ENCODE results near the gene LMAN1L.

LMAN1L gene

GRCh38 chr15:74855857-74856256 is 43.2 kb downstream of the LMAN1L start:
- no peak overlapping the region for H3K9ac ChIP-seq (ENCODE audit: insufficient read length, low read depth)

GRCh38 chr15:74856537-74856936 is 43.9 kb downstream of the LMAN1L start:
- TF ChIP-seq ZNF274 (IDR thresholded peaks at IDR 0.05; ENCODE audit: low read depth, low read length) = no peak
- no peak for TF ChIP-seq SUZ12 (IDR thresholded peaks at IDR 0.05; ENCODE audit: extremely low read depth, insufficient read depth, insufficient read length)
- no peak for TF ChIP-seq YY1 (IDR thresholded peaks at IDR 0.05; ENCODE audit: insufficient read depth, insufficient read length)
- DNase-seq (ENCODE audit: low read depth, low spot score) = no peak
- H3K27me3 ChIP-seq (ENCODE audit: insufficient read depth, insufficient read length) = no peaks in the 10 kb centered on the region
- H3K36me3 ChIP-seq (ENCODE audit: insufficient read depth, insufficient read length, low read length) = peaks cover 40% of the 10 kb centered on the region
- no peak overlapping the region for H3K9ac ChIP-seq (ENCODE audit: insufficient read length, low read depth)
- H3K4me1 ChIP-seq (ENCODE audit: insufficient read depth, insufficient read length) = peaks cover 9% of the 10 kb centered on the region
- no peaks in the 10 kb centered on the region for H3K9me3 ChIP-seq (ENCODE audit: insufficient read depth, low read length)
- no peak overlapping the region for H3K4me3 ChIP-seq (ENCODE audit: insufficient read length, low read depth)

More at GRCh38 chr15:74855857-74856256, 43.2 kb downstream of the LMAN1L start:
- no peak overlapping the region for H3K4me3 ChIP-seq (ENCODE audit: insufficient read length, low read depth)
- H3K9me3 ChIP-seq (ENCODE audit: insufficient read depth, low read length) = no peaks in the 10 kb centered on the region
- H3K27me3 ChIP-seq (ENCODE audit: insufficient read depth, insufficient read length) = no peaks in the 10 kb centered on the region
- no peak for TF ChIP-seq ZNF274 (IDR thresholded peaks at IDR 0.05; ENCODE audit: low read depth, low read length)
- no peak for TF ChIP-seq SUZ12 (IDR thresholded peaks at IDR 0.05; ENCODE audit: extremely low read depth, insufficient read depth, insufficient read length)
- no peak for TF ChIP-seq YY1 (IDR thresholded peaks at IDR 0.05; ENCODE audit: insufficient read depth, insufficient read length)
- peaks cover 9% of the 10 kb centered on the region for H3K4me1 ChIP-seq (ENCODE audit: insufficient read depth, insufficient read length)
- DNase-seq (ENCODE audit: low read depth, low spot score) = no peak
- peaks cover 47% of the 10 kb centered on the region for H3K36me3 ChIP-seq (ENCODE audit: insufficient read depth, insufficient read length, low read length)

- TF ChIP-seq YY1 (IDR thresholded peaks at IDR 0.05; ENCODE audit: insufficient read depth, insufficient read length) (no peak), SUZ12 (IDR thresholded peaks at IDR 0.05; ENCODE audit: extremely low read depth, insufficient read depth, insufficient read length) (no peak), ZNF274 (IDR thresholded peaks at IDR 0.05; ENCODE audit: low read depth, low read length) (no peak)
- Histone ChIP-seq H3K4me3 (ENCODE audit: insufficient read length, low read depth) (no peak overlapping the region), H3K9ac (ENCODE audit: insufficient read length, low read depth) (no peak overlapping the region), H3K9me3 (ENCODE audit: insufficient read depth, low read length) (no peaks in the 10 kb centered on the region), H3K36me3 (ENCODE audit: insufficient read depth, insufficient read length, low read length) (peaks cover 34% of the 10 kb centered on the region), H3K4me1 (ENCODE audit: insufficient read depth, insufficient read length) (peaks cover 9% of the 10 kb centered on the region), H3K27me3 (ENCODE audit: insufficient read depth, insufficient read length) (no peaks in the 10 kb centered on the region)
- no peak for DNase-seq (ENCODE audit: low read depth, low spot score)
Observed at GRCh38 chr15:74857082-74857655, 44.5 kb downstream of the LMAN1L start.

GRCh38 chr15:74857671-74858368 is 45.2 kb downstream of the LMAN1L start:
- peaks cover 27% of the 10 kb centered on the region for H3K36me3 ChIP-seq (ENCODE audit: insufficient read depth, insufficient read length, low read length)
- no peak overlapping the region for H3K4me3 ChIP-seq (ENCODE audit: insufficient read length, low read depth)
- DNase-seq (ENCODE audit: low read depth, low spot score) = no peak
- no peaks in the 10 kb centered on the region for H3K27me3 ChIP-seq (ENCODE audit: insufficient read depth, insufficient read length)
- no peak overlapping the region for H3K9ac ChIP-seq (ENCODE audit: insufficient read length, low read depth)
- TF ChIP-seq ZNF274 (IDR thresholded peaks at IDR 0.05; ENCODE audit: low read depth, low read length) (no peak), YY1 (IDR thresholded peaks at IDR 0.05; ENCODE audit: insufficient read depth, insufficient read length) (no peak), SUZ12 (IDR thresholded peaks at IDR 0.05; ENCODE audit: extremely low read depth, insufficient read depth, insufficient read length) (no peak)
- H3K9me3 ChIP-seq (ENCODE audit: insufficient read depth, low read length) = no peaks in the 10 kb centered on the region
- H3K4me1 ChIP-seq (ENCODE audit: insufficient read depth, insufficient read length) = peaks cover 9% of the 10 kb centered on the region

- peaks cover 9% of the 10 kb centered on the region for H3K4me1 ChIP-seq (ENCODE audit: insufficient read depth, insufficient read length)
- no peak overlapping the region for H3K4me3 ChIP-seq (ENCODE audit: insufficient read length, low read depth)
- peaks cover 22% of the 10 kb centered on the region for H3K36me3 ChIP-seq (ENCODE audit: insufficient read depth, insufficient read length, low read length)
- no peak overlapping the region for H3K9ac ChIP-seq (ENCODE audit: insufficient read length, low read depth)
- DNase-seq (ENCODE audit: low read depth, low spot score) = no peak
- H3K9me3 ChIP-seq (ENCODE audit: insufficient read depth, low read length) = no peaks in the 10 kb centered on the region
- TF ChIP-seq YY1 (IDR thresholded peaks at IDR 0.05; ENCODE audit: insufficient read depth, insufficient read length) (no peak), SUZ12 (IDR thresholded peaks at IDR 0.05; ENCODE audit: extremely low read depth, insufficient read depth, insufficient read length) (no peak), ZNF274 (IDR thresholded peaks at IDR 0.05; ENCODE audit: low read depth, low read length) (no peak)
- H3K27me3 ChIP-seq (ENCODE audit: insufficient read depth, insufficient read length) = no peaks in the 10 kb centered on the region
Observed at GRCh38 chr15:74858369-74858740, 45.7 kb downstream of the LMAN1L start.

- H3K36me3 ChIP-seq (ENCODE audit: insufficient read depth, insufficient read length, low read length) = peaks cover 18% of the 10 kb centered on the region
- no peaks in the 10 kb centered on the region for H3K4me1 ChIP-seq (ENCODE audit: insufficient read depth, insufficient read length)
- peaks cover 12% of the 10 kb centered on the region for H3K9me3 ChIP-seq (ENCODE audit: insufficient read depth, low read length)
- H3K27me3 ChIP-seq (ENCODE audit: insufficient read depth, insufficient read length) = no peaks in the 10 kb centered on the region
- TF ChIP-seq YY1 (IDR thresholded peaks at IDR 0.05; ENCODE audit: insufficient read depth, insufficient read length) (no peak), ZNF274 (IDR thresholded peaks at IDR 0.05; ENCODE audit: low read depth, low read length) (no peak), SUZ12 (IDR thresholded peaks at IDR 0.05; ENCODE audit: extremely low read depth, insufficient read depth, insufficient read length) (no peak)
- DNase-seq (ENCODE audit: low read depth, low spot score) = no peak
- H3K9ac ChIP-seq (ENCODE audit: insufficient read length, low read depth) = no peak overlapping the region
- H3K4me3 ChIP-seq (ENCODE audit: insufficient read length, low read depth) = no peak overlapping the region
Observed at GRCh38 chr15:74863239-74864056, 50.8 kb downstream of the LMAN1L start.

- H3K9ac ChIP-seq (ENCODE audit: insufficient read length, low read depth) = no peak overlapping the region
- H3K27me3 ChIP-seq (ENCODE audit: insufficient read depth, insufficient read length) = no peaks in the 10 kb centered on the region
- no peaks in the 10 kb centered on the region for H3K4me1 ChIP-seq (ENCODE audit: insufficient read depth, insufficient read length)
- no peak for TF ChIP-seq ZNF274 (IDR thresholded peaks at IDR 0.05; ENCODE audit: low read depth, low read length)
- no peak for TF ChIP-seq SUZ12 (IDR thresholded peaks at IDR 0.05; ENCODE audit: extremely low read depth, insufficient read depth, insufficient read length)
- TF ChIP-seq YY1 (IDR thresholded peaks at IDR 0.05; ENCODE audit: insufficient read depth, insufficient read length) = no peak
- peaks cover 18% of the 10 kb centered on the region for H3K36me3 ChIP-seq (ENCODE audit: insufficient read depth, insufficient read length, low read length)
- H3K9me3 ChIP-seq (ENCODE audit: insufficient read depth, low read length) = peaks cover 16% of the 10 kb centered on the region
- H3K4me3 ChIP-seq (ENCODE audit: insufficient read length, low read depth) = no peak overlapping the region
- no peak for DNase-seq (ENCODE audit: low read depth, low spot score)
Observed at GRCh38 chr15:74864296-74864695, 51.7 kb downstream of the LMAN1L start.

Data from NT2/D1 (cell line).